ENCODE data around the gene SPSB3.

Gene SPSB3

DNA sequence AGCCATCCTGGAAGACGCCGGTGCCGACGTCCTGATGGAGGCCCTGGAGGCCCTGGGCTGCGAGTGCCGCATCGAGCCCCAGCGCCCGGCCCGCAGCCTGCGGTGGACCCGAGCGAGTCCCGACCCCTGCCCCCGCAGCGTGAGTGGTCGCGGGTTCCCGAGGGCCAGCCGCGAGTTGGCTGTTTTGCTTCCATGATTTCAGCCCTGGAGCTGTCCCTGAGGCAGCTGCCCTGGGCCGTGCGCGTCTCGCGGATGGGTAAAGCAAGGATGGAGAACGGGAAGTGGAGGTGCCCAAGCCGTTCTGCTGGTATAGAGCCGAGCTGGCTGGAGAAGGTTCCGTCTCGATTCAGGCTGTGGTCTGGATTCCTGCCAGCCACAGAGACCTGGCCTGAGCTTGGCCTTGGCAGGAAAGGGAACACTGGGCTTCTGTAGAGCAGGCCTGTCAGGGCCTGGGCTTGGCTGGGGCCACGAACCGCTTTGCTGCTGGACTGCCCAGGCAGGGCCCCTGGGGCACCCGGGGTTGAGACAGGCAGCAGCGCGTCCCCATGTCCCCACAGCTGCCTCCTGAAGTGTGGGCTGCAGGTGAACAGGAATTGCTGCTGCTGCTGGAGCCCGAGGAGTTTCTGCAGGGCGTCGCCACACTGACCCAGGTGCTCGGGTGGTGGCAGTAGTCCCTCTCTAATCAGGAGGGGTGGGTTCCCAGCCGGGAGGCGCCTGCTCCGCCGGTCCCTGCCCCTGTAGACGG is 8.5 kb downstream of the SPSB3 start:
- DNase-seq: peak; percentile 40

DNA sequence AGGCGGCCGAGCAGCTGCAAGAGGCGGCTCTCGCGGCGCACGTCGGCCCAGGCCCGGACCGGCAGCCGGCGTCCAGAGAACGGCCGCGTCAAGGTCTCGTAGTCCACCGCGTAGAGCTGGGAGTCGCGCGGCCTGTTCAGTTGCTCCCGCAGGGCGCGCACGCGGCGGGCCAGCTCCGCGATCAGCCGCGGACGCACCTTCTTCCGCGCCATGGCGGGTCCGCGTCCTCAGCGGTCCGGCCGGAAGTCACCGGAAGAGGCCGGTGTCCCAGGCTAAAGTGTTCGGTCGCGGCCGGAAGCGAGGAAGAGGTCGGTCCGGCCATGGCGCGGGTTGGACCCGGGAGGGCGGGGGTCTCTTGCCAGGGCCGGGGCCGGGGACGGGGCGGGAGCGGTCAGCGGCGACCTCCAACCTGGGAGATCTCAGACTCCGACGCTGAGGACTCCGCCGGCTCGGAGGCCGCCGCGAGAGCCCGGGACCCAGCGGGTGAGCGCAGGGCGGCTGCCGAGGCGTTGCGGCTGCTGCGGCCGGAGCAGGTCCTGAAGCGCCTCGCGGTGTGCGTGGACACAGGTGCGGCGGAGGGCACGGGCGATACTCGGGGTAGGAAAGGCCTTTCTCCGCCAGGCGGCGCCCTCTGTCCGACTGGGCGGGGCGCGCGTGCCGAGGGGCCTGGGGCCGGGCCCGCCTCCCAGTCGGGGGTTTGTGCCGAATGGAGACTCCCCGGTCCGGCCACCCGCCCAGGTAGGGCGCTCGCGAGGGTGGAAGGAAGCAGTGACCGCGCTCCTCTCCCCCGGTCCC is 9.3 kb downstream of the SPSB3 start, which contains the start of gene MRPS34:
Gene MRPS34 (minus strand): TSS at position 227 of the 795 bp plus-strand sequence. CDS start 15 bp downstream, at position 212.
- peak; percentile 84 for DNase-seq

DNA sequence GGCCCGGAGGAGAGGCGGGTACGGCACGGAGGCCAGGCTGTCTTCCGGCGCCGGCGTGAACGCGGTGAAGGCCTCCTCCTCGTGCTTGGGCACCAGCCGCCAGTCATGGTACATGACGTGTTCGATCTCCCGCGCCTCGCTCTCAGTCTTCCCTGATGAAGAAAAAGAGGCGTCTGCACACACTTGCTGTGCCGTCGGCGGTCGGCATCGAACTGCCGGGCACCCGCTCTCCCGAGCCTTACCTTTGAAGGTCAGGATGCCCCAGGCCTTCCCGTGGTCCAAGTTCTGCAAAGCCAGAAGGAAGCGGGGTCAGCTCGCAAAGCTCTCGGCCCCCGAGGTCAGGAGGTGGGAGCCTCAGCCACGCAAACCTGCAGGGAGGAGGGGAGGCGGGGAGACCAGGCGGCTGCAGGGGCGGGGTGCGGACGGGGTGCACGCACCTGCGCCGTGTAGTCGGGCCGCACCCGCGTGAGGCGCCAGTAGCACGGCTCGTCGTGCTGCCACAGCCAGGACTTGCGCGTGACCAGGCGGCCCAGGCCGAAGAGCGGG is 9.9 kb downstream of the SPSB3 start, which contains the start of gene EME2:
Gene EME2 (plus strand): TSS at position 449 of the 546 bp plus-strand sequence. CDS start 418 bp downstream, outside the sequence.
- peak; percentile 52 for DNase-seq

DNA sequence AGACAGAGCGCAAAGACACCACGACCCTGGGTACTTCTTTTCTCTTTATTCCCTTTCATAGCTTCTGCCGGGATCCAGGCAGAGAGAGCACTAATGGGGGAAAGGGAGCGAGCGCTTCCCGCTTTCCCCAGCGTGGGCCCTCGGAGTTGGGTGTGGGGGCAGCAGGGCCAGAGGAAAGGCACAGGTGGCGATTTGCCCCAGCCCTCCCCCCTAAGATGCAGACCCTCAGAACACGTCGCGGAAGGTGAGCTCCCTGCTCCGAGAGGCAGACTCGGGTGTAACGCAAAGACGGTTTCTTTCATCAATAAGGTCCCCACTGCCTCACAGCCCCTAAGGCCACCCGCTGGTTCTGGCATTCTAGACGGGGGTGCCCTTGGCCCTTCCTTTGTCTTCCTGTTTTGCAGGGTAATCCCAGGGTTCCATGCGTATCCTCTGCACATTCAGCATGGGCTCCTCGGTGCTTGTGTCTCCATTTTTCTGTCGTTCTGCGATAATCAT is 10.5 kb downstream of the SPSB3 start:
- DNase-seq: no peak

DNA sequence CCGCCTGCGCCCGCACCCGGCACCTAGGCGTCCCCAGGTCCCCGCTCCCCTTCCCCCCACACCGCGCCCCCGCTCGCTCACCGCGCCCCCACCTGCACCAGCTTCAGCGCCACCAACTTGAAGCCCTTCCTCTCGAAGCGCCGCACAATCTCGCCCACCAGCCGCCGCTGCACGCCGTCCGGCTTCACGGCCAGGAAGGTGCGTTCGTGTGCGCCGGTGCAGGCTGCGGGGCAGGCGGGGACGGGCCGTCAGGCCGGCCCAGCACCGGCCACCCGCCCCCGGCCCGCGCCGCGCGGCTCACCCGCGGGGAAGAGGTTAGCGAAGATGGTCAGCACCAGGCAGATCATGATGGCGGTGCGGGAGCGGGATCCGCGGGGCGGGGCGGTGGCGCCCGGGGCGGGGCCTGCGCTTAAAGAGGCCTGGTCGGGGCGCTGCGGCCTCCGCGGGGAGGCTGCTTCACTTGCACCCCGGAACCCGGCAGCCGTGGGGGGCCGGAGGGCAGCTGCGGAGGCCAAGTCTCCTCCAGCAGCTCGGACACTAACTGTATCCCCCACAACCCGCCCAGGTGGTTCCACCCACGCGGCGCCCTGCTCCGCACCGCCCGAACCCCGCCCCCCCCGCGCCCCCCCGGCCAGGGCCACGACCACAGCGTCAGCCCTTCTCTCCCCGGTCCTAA is 11.0 kb downstream of the SPSB3 start, which contains the start of gene NME3:
Gene NME3 (minus strand): TSS at position 356 of the 676 bp plus-strand sequence. CDS start 9 bp downstream, at position 347.
- peak; percentile 70 for DNase-seq

DNA sequence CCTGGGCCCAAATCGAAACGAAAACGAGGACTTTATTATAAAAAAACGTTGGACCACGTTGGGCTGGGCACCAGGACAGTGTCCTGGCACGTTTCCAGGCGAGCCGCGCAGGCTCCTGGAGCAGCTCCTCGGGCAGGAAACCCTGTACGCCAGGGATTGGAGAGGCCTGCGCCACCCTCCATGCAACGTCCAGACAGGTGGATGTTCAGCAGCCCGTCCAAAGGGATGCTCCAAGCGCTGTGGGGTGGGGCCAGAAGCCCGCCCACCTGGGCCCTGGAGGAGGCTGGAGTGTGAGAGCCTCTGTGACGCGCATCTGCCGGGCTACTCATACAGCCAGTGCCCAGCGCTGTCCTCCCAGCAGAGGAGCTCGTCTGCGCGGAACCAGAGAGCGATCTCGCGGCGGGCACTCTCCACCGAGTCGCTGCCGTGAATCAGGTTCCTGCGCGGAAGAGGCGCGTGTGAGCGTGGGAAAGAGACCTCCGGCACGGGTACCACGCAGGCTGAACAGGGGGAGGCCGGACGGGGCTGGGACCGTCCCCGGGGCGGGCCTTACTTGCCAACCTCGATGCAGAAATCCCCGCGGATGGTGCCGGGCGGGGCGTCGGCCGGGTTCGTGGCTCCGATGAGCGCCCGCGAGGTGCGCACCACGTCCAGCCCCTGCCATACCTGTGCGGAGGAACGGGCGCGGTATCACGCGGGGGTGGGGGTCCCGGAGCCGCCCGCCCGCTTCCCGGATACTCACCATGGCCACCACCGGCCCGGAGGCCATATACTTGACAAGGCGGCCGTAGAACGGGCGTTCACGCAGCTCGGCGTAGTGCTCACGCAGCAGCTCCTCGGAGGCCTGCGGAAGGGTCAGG is 11.8 kb downstream of the SPSB3 start:
- peak; percentile 45 for DNase-seq

DNA sequence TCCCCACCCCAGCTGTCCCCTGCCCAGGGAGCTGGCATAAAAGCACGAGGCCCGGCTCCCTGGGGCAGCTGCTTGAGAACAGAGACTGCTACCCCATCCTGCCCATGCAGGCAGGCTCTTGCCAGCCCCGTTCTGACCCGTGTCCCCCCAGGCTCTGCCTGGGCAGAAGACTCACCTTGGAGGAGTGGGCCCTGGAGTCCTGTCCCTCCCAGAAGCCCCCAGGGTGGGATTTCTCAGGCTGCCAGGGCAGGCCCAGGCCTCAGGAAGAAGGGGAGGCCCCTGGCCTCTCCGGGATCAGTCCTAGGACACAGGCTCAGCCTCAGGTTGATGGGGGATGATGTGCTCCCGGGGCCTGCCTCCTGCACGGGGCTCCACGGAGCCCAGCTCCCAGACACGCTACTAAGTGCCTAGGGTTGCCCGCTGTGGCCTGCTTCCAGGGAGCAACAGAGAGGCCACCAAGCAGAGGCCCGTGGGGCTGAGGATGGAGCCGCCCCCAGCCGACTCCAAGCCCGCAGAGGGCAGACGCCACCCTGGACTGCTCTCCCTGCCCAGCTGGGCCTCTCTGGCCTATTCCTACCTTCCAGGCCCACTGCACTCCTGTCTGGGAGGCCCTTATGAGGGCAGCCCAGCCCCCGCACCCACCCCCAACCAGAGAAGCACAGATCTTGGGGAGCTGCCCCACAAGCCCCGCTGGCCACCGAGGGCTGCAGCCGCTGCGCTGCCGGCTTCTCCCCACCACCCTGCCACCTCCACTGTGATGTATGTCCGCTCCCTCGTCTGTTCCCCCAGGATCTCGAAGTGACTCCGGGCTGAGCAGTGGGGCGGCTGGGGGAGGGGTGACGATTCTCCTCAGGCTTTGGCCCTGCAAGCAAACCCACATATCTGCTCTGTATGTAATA is 12.7 kb downstream of the SPSB3 start:
- DNase-seq: no peak

DNA sequence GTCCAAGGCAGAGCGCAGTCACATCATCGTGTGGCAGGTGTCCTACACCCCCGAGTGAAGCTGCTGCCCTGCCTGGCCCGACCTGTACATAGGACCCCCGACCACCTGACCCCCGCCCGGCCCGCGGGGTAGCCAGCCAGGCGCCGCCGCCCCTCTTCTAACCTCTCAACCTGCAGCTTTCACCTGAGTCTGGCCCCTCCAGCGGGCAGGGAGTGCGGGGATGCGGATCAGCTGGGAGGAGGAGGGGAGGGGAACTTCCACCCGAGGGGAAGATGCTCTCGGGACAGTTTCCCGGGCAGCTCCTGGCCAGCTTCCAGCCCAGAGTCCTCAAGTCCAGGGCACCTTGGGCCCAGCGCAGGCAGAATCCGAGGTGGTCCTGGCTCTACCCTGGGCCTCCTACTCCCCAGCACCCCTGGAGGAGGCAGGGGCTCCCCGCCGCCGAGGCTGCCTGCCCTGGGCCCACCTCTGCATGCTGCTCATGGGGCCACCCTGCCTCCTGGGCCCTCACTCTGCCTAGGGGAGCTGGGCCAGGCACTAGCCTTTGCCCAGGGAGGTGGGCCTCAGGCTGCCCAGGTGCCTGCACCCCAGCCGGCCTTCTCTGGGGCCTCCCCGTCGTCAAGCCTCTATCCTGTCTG is 13.5 kb downstream of the SPSB3 start:
- no peak for DNase-seq

DNA sequence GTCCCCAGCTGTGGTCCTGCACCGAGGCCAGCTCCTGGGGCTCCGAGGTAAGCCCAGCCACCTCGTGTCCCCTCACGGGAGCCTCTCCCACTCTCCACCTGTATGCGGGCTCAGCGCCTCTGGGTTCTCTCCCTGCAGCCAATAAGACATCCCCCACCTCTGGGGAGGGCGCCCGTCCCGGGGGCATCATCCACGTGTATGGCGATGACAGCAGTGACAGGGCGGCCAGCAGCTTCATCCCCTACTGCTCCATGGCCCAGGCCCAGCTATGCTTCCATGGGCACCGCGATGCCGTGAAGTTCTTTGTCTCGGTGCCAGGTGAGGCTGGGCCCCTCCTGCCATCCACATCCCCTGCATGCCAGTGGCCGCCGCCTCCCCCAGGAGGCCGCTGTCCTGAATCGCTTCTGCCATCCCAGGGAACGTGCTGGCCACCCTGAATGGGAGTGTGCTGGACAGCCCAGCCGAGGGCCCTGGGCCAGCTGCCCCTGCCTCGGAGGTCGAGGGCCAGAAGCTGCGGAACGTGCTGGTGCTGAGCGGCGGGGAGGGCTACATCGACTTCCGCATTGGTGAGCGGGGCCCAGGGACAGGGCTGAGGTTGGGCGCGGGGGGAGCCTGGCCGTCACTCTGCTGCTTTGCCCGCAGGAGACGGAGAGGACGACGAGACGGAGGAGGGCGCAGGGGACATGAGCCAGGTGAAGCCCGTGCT is 14.2 kb downstream of the SPSB3 start:
- no peak for DNase-seq

DNA sequence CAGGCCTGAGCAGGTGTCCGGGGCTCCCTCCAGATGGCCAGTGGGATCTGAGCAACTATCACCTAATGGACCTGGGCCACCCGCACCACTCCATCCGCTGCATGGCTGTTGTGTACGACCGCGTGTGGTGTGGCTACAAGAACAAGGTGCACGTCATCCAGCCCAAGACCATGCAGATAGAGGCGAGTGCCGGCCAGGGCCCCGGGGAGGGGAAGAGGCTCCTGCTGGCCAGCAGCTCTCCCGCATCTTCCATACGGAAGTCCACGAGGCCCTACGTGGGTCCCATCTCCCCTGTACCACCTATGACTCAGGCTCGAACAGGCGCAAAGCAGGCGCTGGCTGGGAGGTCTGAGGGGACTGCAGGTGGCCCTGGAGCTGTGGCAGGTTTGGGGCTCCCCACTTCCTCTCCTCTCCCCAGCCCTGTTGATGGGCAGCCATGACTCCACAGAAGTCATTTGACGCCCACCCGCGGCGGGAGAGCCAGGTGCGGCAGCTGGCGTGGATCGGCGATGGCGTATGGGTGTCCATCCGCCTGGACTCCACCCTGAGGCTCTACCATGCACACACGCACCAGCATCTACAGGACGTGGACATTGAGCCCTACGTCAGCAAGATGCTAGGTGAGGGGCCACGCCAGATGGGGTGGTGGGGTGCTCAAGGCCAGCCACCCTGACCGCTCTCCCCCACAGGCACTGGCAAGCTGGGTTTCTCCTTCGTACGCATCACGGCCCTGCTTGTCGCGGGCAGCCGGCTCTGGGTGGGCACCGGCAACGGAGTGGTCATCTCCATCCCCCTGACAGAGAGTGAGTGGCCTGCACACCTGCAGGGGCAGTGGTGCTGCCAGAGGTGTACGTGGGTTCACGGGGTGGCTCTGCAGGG is 15.0 kb downstream of the SPSB3 start:
- no peak for DNase-seq

DNA sequence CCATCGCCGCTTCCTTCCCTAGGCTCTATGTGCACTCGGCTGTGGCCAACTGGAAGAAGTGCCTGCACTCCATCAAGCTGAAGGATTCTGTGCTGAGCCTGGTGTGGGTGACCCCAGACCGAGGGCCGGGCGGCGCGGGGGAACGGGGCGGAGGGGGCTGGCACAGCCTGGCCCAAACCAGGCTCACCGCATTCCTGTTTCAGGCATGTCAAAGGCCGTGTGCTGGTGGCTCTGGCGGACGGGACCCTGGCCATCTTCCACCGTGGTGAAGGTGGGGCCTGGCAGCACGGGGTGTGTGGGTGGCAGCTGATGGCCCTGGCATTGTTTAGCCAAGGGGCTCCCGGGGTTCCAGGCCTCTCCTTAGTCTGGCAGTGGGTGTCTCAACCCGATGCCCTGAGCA is 15.7 kb downstream of the SPSB3 start:
- no peak for DNase-seq

DNA sequence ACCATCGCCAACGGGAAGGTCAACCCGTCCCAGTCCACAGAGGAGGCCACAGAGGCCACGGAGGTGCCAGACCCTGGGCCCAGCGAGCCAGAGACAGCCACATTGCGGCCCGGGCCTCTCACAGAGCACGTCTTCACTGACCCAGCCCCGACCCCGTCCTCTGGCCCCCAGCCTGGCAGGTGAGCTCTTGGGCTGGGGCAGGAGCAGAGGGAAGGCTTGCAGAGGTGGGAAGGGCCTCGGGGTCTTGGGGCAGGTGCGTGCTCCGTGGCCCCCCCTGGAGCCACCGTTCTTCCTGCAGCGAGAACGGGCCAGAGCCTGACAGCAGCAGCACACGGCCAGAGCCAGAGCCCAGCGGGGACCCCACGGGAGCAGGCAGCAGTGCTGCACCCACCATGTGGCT is 16.1 kb downstream of the SPSB3 start:
- DNase-seq: no peak

DNA sequence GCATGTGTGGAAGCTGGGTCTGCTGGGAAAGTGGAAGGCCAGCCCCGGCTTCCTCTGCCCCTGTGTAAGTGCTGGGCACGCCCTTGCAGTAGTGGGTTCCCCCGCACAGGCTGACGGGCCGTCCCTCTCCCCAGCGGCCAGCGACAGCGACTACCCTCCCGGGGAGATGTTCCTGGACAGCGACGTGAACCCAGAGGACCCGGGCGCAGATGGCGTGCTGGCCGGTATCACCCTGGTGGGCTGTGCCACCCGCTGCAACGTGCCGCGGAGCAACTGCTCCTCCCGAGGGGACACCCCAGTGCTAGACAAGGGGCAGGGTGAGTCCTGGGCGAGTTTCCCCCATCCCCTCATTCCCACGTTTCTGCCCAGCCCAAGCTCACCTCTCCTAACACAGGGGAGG is 16.5 kb downstream of the SPSB3 start:
- DNase-seq: no peak

DNA sequence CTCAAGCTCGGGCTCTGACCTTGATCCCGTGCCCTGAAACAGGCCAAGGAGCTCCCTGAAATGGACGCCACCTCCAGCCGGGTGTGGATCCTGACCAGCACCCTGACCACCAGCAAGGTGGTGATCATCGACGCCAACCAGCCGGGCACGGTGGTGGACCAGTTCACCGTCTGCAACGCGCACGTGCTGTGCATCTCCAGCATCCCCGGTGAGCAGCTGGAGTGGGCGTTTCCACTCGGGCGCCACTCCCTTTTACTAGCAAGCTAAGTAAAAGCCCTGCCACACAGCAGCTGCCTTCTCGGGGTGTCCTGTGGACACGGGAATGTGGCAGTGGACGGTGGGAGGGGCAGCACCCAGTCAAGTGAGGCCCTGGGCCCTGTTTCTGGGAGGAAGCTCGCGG is 17.4 kb downstream of the SPSB3 start:
- no peak for DNase-seq

DNA sequence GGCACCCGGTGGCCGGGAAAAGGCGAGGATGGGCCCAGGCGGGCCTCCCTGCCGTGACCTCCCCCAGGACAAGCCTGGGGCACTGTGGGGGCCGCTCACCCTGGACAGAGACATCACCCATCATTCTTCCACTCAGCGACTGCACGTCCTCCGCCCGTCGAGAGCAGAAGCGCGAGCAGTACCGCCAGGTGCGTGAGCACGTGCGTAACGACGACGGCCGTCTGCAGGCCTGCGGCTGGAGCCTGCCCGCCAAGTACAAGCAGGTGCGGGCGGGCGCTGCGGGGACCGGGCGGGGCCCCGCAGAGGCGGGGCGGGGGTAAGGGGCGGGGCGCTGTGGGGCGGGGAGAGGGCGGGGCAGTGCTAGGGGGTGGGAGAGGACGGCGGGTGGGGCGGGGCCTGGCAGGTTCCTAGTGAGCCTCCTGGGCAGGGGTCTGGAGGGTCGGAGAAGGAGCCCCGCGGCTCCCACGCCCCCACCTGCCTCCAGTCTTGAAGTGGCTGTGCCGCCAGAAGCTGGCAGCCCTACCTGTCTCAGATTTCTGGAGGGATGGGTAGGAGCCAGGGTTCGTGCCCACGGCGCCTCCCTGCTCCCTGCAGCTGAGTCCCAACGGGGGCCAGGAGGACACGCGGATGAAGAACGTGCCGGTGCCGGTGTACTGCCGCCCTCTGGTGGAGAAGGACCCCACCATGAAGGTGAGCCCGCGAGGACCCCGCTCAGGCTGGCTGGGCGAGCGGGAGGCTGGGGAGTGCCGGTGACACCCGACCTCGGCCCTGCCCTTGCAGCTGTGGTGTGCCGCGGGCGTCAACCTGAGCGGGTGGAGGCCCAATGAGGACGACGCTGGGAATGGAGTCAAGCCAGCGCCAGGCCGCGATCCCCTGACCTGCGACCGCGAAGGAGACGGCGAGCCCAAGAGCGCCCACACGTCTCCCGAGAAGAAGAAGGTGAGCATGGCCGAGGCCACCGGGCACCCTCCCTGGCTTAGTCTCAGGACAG is 18.6 kb downstream of the SPSB3 start:
- DNase-seq: peak; percentile 16

DNA sequence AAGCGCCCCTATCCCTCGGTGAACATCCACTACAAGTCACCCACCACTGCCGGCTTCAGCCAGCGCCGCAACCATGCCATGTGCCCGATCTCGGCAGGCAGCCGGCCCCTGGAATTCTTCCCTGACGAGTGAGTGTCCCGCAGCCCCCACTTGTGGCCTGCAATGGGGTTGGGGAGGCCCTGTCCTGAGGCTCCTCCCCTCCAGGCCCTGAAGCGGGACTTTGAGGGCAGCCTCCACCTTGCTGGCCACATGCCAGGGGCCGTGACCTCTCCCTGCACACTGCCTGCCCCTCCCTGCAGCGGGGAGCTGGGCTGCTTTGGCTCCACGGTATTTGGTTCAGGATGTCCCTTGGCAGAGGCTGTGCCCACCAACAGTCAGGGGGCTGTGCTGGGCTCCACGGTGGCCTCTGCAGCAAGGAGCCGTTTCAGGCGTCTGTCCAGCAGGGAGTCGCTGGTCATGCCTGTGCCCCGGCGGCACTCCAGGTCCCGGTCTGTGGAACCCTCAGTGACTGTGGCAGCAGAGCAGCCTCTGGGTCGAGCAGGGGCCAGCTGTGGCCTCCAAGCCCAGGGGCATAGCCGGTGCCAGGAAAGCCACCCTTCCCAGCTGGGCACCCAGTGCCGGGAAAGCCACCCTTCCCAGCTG is 19.4 kb downstream of the SPSB3 start:
- no peak for DNase-seq

Data from EL (cell line).